ENCODE results near the gene VSX1.

VSX1 gene

GRCh38 chr20:25049261-25050060 lies 32.5 kb downstream of the VSX1 start:
- H3K4me3 ChIP-seq (ENCODE audit: low read depth, low read length) = no peak overlapping the region
- no peak for TF ChIP-seq CTCF (IDR thresholded peaks at IDR 0.05; ENCODE audit: control insufficient read depth, extremely low read depth, insufficient read depth)
- no peak for DNase-seq (ENCODE audit: low read depth)

- TF ChIP-seq CTCF (IDR thresholded peaks at IDR 0.05; ENCODE audit: control insufficient read depth, extremely low read depth, insufficient read depth) = no peak
- DNase-seq (ENCODE audit: low read depth) = peak; percentile 46
- H3K4me3 ChIP-seq (ENCODE audit: low read depth, low read length) = no peak overlapping the region
Observed at GRCh38 chr20:25048519-25048952, 33.4 kb downstream of the VSX1 start.

GRCh38 chr20:25047766-25048165 lies 34.2 kb downstream of the VSX1 start:
- TF ChIP-seq CTCF (IDR thresholded peaks at IDR 0.05; ENCODE audit: control insufficient read depth, extremely low read depth, insufficient read depth) = no peak
- DNase-seq (ENCODE audit: low read depth) = peak; percentile 64
- H3K4me3 ChIP-seq (ENCODE audit: low read depth, low read length) = no peak overlapping the region

- no peak for TF ChIP-seq CTCF (IDR thresholded peaks at IDR 0.05; ENCODE audit: control insufficient read depth, extremely low read depth, insufficient read depth)
- no peak overlapping the region for H3K4me3 ChIP-seq (ENCODE audit: low read depth, low read length)
- no peak for DNase-seq (ENCODE audit: low read depth)
Observed at GRCh38 chr20:25046736-25047666, 34.9 kb downstream of the VSX1 start.

GRCh38 chr20:25046181-25046641 lies 35.7 kb downstream of the VSX1 start:
- TF ChIP-seq CTCF (IDR thresholded peaks at IDR 0.05; ENCODE audit: control insufficient read depth, extremely low read depth, insufficient read depth) = no peak
- DNase-seq (ENCODE audit: low read depth) = no peak

GRCh38 chr20:25045343-25045712 lies 36.6 kb downstream of the VSX1 start:
- DNase-seq (ENCODE audit: low read depth) = no peak
- no peak for TF ChIP-seq CTCF (IDR thresholded peaks at IDR 0.05; ENCODE audit: control insufficient read depth, extremely low read depth, insufficient read depth)
- no peak overlapping the region for H3K4me3 ChIP-seq (ENCODE audit: low read depth, low read length)

More at GRCh38 chr20:25046181-25046641, 35.7 kb downstream of the VSX1 start:
- no peak overlapping the region for H3K4me3 ChIP-seq (ENCODE audit: low read depth, low read length)

Data from LNCaP clone FGC (cell line).